K562 (cell line): Measurements from ENCODE around the gene HTR3B. TPM values are rescaled to one million over a fixed set of nuclear protein-coding genes. Genes with fewer than 3 reads are reported as not detected.

ENCODE experiments used
- ATF3 ChIP-seq, 2 experiments: fragments of 450-650 bp in 1 of 2; sonication (generic) in 1 of 2; formaldehyde crosslinking in 1 of 2; IDR thresholded peaks in 1 of 2; conservative IDR thresholded peaks in 1 of 2; 2 replicates each; pipeline versions ENCODE4 v1.6.1 to v1.8.1; 2016 to 2023; ENCODE audit warnings: mild to moderate bottlenecking in 2 of 2, moderate library complexity in 2 of 2, inconsistent platforms in 1 of 2, missing genetic modification reagents in 1 of 2
- CCNT2 ChIP-seq: IDR thresholded peaks from 2 replicates; pipeline ENCODE4 v1.6.1; 2011; ENCODE audit warnings: borderline replicate concordance, low read depth, mild to moderate bottlenecking, moderate library complexity, mixed read lengths, low read length; ENCODE audit not compliant: insufficient read length; ENCODE audit errors: extremely low read depth
- CEBPG ChIP-seq, 3 experiments: fragments of 200-800 bp in 1 of 3; sonication (Bioruptor generic) in 1 of 3; sonication (generic) in 1 of 3; formaldehyde crosslinking in 1 of 3; IDR thresholded peaks in 2 of 3; conservative IDR thresholded peaks in 1 of 3; 2 replicates each; pipeline versions ENCODE4 v1.6.1 to v1.8.0; 2016 to 2022; ENCODE audit warnings: missing compliant biosample characterization in 2 of 3, missing genetic modification characterization in 2 of 3, mild to moderate bottlenecking in 1 of 3, missing genetic modification reagents in 1 of 3
- CREB1 ChIP-seq, 2 experiments: sonication (generic) in 1 of 2; formaldehyde crosslinking in 1 of 2; IDR thresholded peaks; 2 replicates each; pipeline versions ENCODE4 v1.6.1 to v1.8.0; 2012 to 2022; ENCODE audit warnings: inconsistent platforms in 1 of 2, mild to moderate bottlenecking in 1 of 2, missing genetic modification reagents in 1 of 2, moderate library complexity in 1 of 2
- EP300 ChIP-seq: IDR thresholded peaks from 2 replicates; pipeline ENCODE4 v1.6.1; 2012; ENCODE audit warnings: low read length, improper control_type of control experiment
- EWSR1 ChIP-seq: fragments of 450-650 bp; IDR thresholded peaks from 2 replicates; pipeline ENCODE4 v1.6.1; 2018; ENCODE audit warnings: borderline replicate concordance, mild to moderate bottlenecking, low read depth, moderate library complexity; ENCODE audit not compliant: partially characterized antibody
- FOXO4 ChIP-seq: fragments of 450-650 bp; formaldehyde crosslinking; IDR thresholded peaks from 2 replicates; pipeline ENCODE4 v1.4.0; 2020; ENCODE audit warnings: mild to moderate bottlenecking, moderate library complexity
- HDGF ChIP-seq: fragments of 450-650 bp; IDR thresholded peaks from 2 replicates; pipeline ENCODE4 v1.6.1; 2016
- HES1 ChIP-seq: fragments of 450-650 bp; IDR thresholded peaks from 2 replicates; pipeline ENCODE4 v1.6.1; 2016; ENCODE audit warnings: low read depth, mild to moderate bottlenecking, moderate library complexity
- NBN ChIP-seq: fragments of 450-650 bp; IDR thresholded peaks from 2 replicates; pipeline ENCODE4 v1.6.1; 2016; ENCODE audit warnings: low read depth, mild to moderate bottlenecking
- NCOR1 ChIP-seq: fragments of 450-650 bp; IDR thresholded peaks from 2 replicates; pipeline ENCODE4 v1.6.1; 2016; ENCODE audit warnings: mild to moderate bottlenecking, moderate library complexity
- NFATC3 ChIP-seq: fragments of 450-650 bp; IDR thresholded peaks from 2 replicates; pipeline ENCODE4 v1.6.1; 2017; ENCODE audit warnings: mild to moderate bottlenecking
- POLR3A ChIP-seq: IDR thresholded peaks from 2 replicates; pipeline ENCODE4 v1.6.1; 2011; ENCODE audit warnings: borderline replicate concordance, mild to moderate bottlenecking, moderate library complexity; ENCODE audit not compliant: insufficient read length, insufficient read depth; ENCODE audit errors: extremely low read depth
- SMARCC2 ChIP-seq: fragments of 450-650 bp; IDR thresholded peaks from 2 replicates; pipeline ENCODE4 v1.6.1; 2017; ENCODE audit warnings: antibody characterized with exemption, moderate library complexity, mild to moderate bottlenecking, low read depth
- TCF3 ChIP-seq: sonication (generic); formaldehyde crosslinking; IDR thresholded peaks from 2 replicates; pipeline ENCODE4 v1.4.0; 2020; ENCODE audit warnings: mild to moderate bottlenecking, missing genetic modification reagents
- YY1 ChIP-seq, 3 experiments: IDR thresholded peaks; 2 replicates each; pipeline ENCODE4 v1.6.1; 2011; ENCODE audit warnings: low read length in 2 of 3, mild to moderate bottlenecking in 2 of 3, moderate library complexity in 2 of 3, borderline replicate concordance in 1 of 3, control low read depth in 1 of 3, low read depth in 1 of 3; ENCODE audit not compliant: insufficient read depth in 3 of 3, insufficient replicate concordance in 2 of 3, control insufficient read depth in 1 of 3, insufficient read length in 1 of 3; ENCODE audit errors: extremely low read depth in 1 of 3
- ZBTB43 ChIP-seq: sonication (generic); formaldehyde crosslinking; IDR thresholded peaks from 2 replicates; pipeline ENCODE4 v1.8.0; 2023; ENCODE audit warnings: mild to moderate bottlenecking, missing genetic modification reagents
- ZNF12 ChIP-seq: sonication (generic); formaldehyde crosslinking; IDR thresholded peaks from 2 replicates; pipeline ENCODE4 v1.4.0; 2020; ENCODE audit warnings: mild to moderate bottlenecking, missing genetic modification reagents
- ZNF253 ChIP-seq: fragments of 250-450 bp; sonication (Bioruptor Pico); conservative IDR thresholded peaks from 2 replicates; pipeline ENCODE4 v1.6.1; 2021; ENCODE audit warnings: mild to moderate bottlenecking
- ZNF583 ChIP-seq: fragments of 250-450 bp; sonication (Bioruptor Pico); IDR thresholded peaks from 2 replicates; pipeline ENCODE4 v1.4.0; 2020
- polyA plus RNA-seq, 8 experiments: library from polyadenylated mRNA; depleted of rRNA in 4 of 8; stranded (reverse) in 5 of 8; unstranded in 3 of 8; fragments of >200 nt; fragmentation: Nextera tagmentation in 2 of 8; fragmentation: Illumina TruSeq in 1 of 8; extraction: Ambion mirVana in 2 of 8; extraction: Trizol in 1 of 8; gene quantifications; 2 replicates each; pipeline versions ENCODE4 v1.2.1 to v1.2.3, GENCODE V29; 2011 to 2014; ENCODE audit warnings: inconsistent platforms in 1 of 8, missing spikeins in 1 of 8
- total RNA-seq, 7 experiments: library from RNA; depleted of rRNA in 6 of 7; stranded (reverse); fragments of >200 nt in 6 of 7; fragmentation: Illumina TruSeq in 2 of 7; extraction: Trizol in 2 of 7; gene quantifications; 2 replicates each; pipeline versions ENCODE4 v1.2.1 to v1.2.3, GENCODE V29; 2011 to 2021; ENCODE audit warnings: low replicate concordance in 1 of 7

Gene HTR3B
- total and polyA plus RNA-seq, 9 of the 15 experiments (the other 6 are each of a cell fraction or from before 2014, with no cell fraction given): not detected

GRCh38 chr11:113876074-113876797 lies 28.4 kb upstream of the HTR3B start (continued):
- TF ChIP-seq ATF3 (IDR thresholded peaks at IDR 0.05) (no peak), ATF3 (CRISPR knock-in tag; conservative IDR thresholded peaks at IDR 0.05) (0 out of 2 replicates have a peak, but pooled peaks have one; percentile 16), HES1 (no peak), ZBTB43 (CRISPR knock-in tag) (no peak), FOXO4 (CRISPR knock-in tag) (no peak), POLR3A (no peak), CEBPG (CRISPR knock-in tag; IDR thresholded peaks at IDR 0.05) (no peak), CEBPG (tag; conservative IDR thresholded peaks at IDR 0.05 in 1 of 2, IDR thresholded peaks at IDR 0.05 in 1 of 2) (no peak), NCOR1 (no peak), ZNF583 (CRISPR knock-in tag) (no peak), EP300 (no peak), ZNF253 (CRISPR knock-in tag) (no peak), EWSR1 (no peak), YY1 (IDR thresholded peaks at IDR 0.05; ENCODE audit: borderline replicate concordance in 1 of 3, control insufficient read depth in 1 of 3, extremely low read depth in 1 of 3, insufficient read depth in 3 of 3, insufficient read length in 1 of 3, insufficient replicate concordance in 2 of 3, low read depth in 1 of 3, low read length in 2 of 3) (peak in 1 of 3 experiments; percentile 19), CCNT2 (no peak), NFATC3 (0 out of 2 replicates have a peak, but pooled peaks have one; percentile 56), HDGF (peak; percentile 42; the same call in 1 of the 2 replicates), NBN (no peak), ZNF12 (CRISPR knock-in tag) (no peak), SMARCC2 (peak; percentile 55; the same call in 1 of the 2 replicates), CREB1 (IDR thresholded peaks at IDR 0.05) (0 out of 2 replicates have a peak, but pooled peaks have one; percentile 7), CREB1 (CRISPR knock-in tag; IDR thresholded peaks at IDR 0.05) (no peak), TCF3 (CRISPR knock-in tag) (no peak)
